WTC11 (cell line): ENCODE results near the gene PEX16. TPM values are rescaled to one million over a fixed set of nuclear protein-coding genes. Genes with fewer than 3 reads are reported as not detected.
A peak's percentile ranks its signal among the peaks of the same experiment; 100 is the strongest.

Source experiments
- ATAC-seq: fragments of 200-7000 bp; cut with Tn5 transposase; 2 replicates; pipeline ENCODE4 v1.10.0; 2021; ENCODE audit warnings: mild to moderate bottlenecking, moderate library complexity
- CTCF ChIA-PET: fragments of 300-600 bp; sonication (Branson Sonifier 250); formaldehyde crosslinking; loops from one replicate; lab custom pipeline; 2021; ENCODE audit warnings: antibody characterized with exemption; lab: Charles Lee
- POLR2A ChIA-PET: fragments of 350-600 bp; sonication (Branson Sonifier 250); formaldehyde crosslinking; loops from one replicate; lab custom pipeline; 2021; ENCODE audit warnings: antibody characterized with exemption; lab: Charles Lee
- DNase-seq: peaks from one replicate; pipeline ENCODE4 v3.0.0; 2021; ENCODE audit warnings: low spot score
- H3K27ac Mint-ChIP-seq: 2 replicates; pipeline ENCODE4 v1.8.0; 2021; ENCODE audit warnings: mixed read lengths
- H3K27me3 Mint-ChIP-seq: 2 replicates; pipeline ENCODE4 v1.8.0; 2021; ENCODE audit warnings: low read depth, mild to moderate bottlenecking, moderate library complexity, mixed read lengths
- H3K36me3 Mint-ChIP-seq: 2 replicates; pipeline ENCODE4 v1.8.0; 2021; ENCODE audit warnings: mixed read lengths
- H3K4me1 Mint-ChIP-seq: 2 replicates; pipeline ENCODE4 v1.8.0; 2022; ENCODE audit warnings: mixed read lengths
- H3K4me3 Mint-ChIP-seq: 2 replicates; pipeline ENCODE4 v1.8.0; 2021; ENCODE audit warnings: mild to moderate bottlenecking, moderate library complexity, mixed read lengths
- H3K9me3 Mint-ChIP-seq: 2 replicates; pipeline ENCODE4 v1.8.0; 2021; ENCODE audit warnings: mixed read lengths
- CREM ChIP-seq: sonication (generic); formaldehyde crosslinking; IDR thresholded peaks from 2 replicates; pipeline ENCODE4 v1.8.1; 2022; ENCODE audit warnings: mild to moderate bottlenecking, missing genetic modification reagents, moderate library complexity
- ELF4 ChIP-seq: sonication (generic); formaldehyde crosslinking; IDR thresholded peaks from 2 replicates; pipeline ENCODE4 v1.8.1; 2022; ENCODE audit warnings: low read depth, mild to moderate bottlenecking, moderate library complexity, missing genetic modification reagents
- NFATC4 ChIP-seq: fragments of 250-450 bp; sonication (Bioruptor Pico); IDR thresholded peaks from 2 replicates; pipeline ENCODE4 v1.9.0; 2021; ENCODE audit warnings: mild to moderate bottlenecking
- SP1 ChIP-seq: sonication (generic); formaldehyde crosslinking; conservative IDR thresholded peaks from 2 replicates; pipeline ENCODE4 v1.8.1; 2022; ENCODE audit warnings: missing genetic modification reagents
- ZNF232 ChIP-seq: sonication (generic); formaldehyde crosslinking; IDR thresholded peaks from 2 replicates; pipeline ENCODE4 v1.8.0; 2022; ENCODE audit warnings: mild to moderate bottlenecking, missing genetic modification reagents
- total RNA-seq: library from RNA; stranded (reverse); gene quantifications from 3 replicates; pipeline ENCODE4 v1.2.3, GENCODE V29; 2021
- TF ChIP-seq, protein P1 (sequence below): fragments of 250-450 bp; sonication (Bioruptor Pico); IDR thresholded peaks from 2 replicates; pipeline ENCODE4 v1.9.0; 2021; ENCODE audit warnings: mild to moderate bottlenecking
- TF ChIP-seq, protein P2 (sequence below): fragments of 250-450 bp; sonication (Bioruptor Pico); IDR thresholded peaks from 2 replicates; pipeline ENCODE4 v1.9.0; 2021; ENCODE audit warnings: moderate library complexity, mild to moderate bottlenecking, inconsistent platforms, borderline replicate concordance
- TF ChIP-seq, protein P3 (sequence below): fragments of 250-450 bp; sonication (Bioruptor Pico); IDR thresholded peaks from 2 replicates; pipeline ENCODE4 v1.9.0; 2021; ENCODE audit warnings: mild to moderate bottlenecking
- TF ChIP-seq, protein P4 (sequence below): sonication (generic); formaldehyde crosslinking; IDR thresholded peaks from 2 replicates; pipeline ENCODE4 v1.8.1; 2023; ENCODE audit warnings: mild to moderate bottlenecking, missing genetic modification reagents
- TF ChIP-seq, protein P5 (sequence below): sonication (generic); formaldehyde crosslinking; IDR thresholded peaks from 2 replicates; pipeline ENCODE4 v1.8.1; 2023; ENCODE audit warnings: mild to moderate bottlenecking, missing genetic modification reagents, borderline replicate concordance
- TF ChIP-seq, protein P6 (sequence below): sonication (generic); formaldehyde crosslinking; IDR thresholded peaks from 2 replicates; pipeline ENCODE4 v1.8.0; 2022; ENCODE audit warnings: missing genetic modification reagents

PEX16 gene
- total RNA-seq, 1 experiment from 2014 or later: 39.3 TPM

DNA sequence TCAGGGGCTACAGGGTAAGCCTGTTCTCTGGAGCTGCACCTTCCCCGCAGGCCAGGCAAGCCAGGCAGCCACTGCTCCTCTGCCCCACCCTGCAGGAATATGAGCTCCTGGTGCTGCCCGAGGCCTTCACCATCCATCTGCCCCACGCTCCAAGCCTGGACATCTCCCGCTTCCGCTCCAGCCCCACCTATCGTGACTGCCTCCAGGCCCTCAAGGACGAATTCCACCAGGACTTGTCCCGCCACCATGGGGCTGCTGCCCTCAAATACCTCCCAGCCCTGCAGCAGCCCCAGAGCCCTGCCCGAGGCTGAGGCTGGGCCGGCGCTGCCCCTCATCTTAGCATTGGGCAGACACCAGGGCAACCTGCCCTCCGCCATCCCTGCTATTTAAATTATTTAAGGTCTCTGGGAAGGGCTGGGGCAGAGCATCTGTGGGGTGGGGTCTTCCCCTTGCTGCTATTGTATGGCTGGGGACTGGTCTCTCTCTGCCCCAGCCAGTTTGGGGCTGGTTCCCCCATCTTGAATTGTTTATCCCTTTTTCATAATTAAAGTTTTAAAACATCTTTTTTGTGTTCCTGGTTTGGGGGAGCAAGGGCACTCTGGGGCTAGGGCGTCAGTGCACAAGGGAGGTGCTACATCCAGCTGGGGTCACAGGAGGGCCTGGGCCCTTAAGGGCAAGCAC lies 11.0 kb upstream of the PEX16 start (continued):
- TF ChIP-seq, protein P1, sequence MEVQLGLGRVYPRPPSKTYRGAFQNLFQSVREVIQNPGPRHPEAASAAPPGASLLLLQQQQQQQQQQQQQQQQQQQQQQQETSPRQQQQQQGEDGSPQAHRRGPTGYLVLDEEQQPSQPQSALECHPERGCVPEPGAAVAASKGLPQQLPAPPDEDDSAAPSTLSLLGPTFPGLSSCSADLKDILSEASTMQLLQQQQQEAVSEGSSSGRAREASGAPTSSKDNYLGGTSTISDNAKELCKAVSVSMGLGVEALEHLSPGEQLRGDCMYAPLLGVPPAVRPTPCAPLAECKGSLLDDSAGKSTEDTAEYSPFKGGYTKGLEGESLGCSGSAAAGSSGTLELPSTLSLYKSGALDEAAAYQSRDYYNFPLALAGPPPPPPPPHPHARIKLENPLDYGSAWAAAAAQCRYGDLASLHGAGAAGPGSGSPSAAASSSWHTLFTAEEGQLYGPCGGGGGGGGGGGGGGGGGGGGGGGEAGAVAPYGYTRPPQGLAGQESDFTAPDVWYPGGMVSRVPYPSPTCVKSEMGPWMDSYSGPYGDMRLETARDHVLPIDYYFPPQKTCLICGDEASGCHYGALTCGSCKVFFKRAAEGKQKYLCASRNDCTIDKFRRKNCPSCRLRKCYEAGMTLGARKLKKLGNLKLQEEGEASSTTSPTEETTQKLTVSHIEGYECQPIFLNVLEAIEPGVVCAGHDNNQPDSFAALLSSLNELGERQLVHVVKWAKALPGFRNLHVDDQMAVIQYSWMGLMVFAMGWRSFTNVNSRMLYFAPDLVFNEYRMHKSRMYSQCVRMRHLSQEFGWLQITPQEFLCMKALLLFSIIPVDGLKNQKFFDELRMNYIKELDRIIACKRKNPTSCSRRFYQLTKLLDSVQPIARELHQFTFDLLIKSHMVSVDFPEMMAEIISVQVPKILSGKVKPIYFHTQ (CRISPR knock-in tag): no peak
- TF ChIP-seq SP1 (CRISPR knock-in tag) (no peak), ZNF232 (CRISPR knock-in tag) (no peak)

DNA sequence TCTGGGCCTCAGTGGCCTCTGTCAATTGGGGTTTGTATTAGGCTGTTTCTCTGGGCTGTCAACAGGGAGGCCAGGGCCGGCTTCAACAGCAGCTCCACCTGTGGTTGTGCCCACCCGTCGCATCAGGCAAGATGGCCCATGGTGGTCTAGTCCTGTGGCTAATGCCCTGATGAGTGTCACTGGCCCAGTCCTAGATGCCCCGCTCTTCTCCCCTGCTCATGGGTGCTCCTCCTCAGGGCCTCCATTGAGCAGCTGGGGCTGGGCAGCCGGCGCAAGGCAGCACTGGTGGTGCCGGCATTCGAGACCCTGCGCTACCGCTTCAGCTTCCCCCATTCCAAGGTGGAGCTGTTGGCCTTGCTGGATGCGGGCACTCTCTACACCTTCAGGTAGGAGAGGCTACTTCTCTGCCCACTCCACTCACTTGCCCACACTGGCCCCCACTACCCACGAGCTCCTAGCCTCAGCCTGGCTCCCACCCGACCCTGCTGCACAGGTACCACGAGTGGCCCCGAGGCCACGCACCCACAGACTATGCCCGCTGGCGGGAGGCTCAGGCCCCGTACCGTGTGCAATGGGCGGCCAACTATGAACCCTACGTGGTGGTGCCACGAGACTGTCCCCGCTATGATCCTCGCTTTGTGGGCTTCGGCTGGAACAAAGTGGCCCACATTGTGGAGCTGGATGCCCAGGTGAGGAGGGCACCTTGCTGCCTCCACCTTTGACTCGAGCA lies 10.2 kb upstream of the PEX16 start:
- ATAC-seq: no peak
- Mint-ChIP-seq H3K9me3 (no peaks in the 10 kb centered on the region), H3K4me1 (peaks cover 8% of the 10 kb centered on the region), H3K36me3 (peaks cover 33% of the 10 kb centered on the region), H3K27ac (peak overlapping the region; percentile 32; the same call in 1 of the 2 replicates), H3K27me3 (no peaks in the 10 kb centered on the region), H3K4me3 (no peak overlapping the region)
- CTCF ChIA-PET: interaction anchor here (0.8 to 1.0 kb wide), 2 partner anchors 37 to 79 kb away, joined by 4 to 6 read pairs; no protein-coding TSS in a partner anchor
- no peak for DNase-seq
- POLR2A ChIA-PET: no interaction called here
- TF ChIP-seq ELF4 (CRISPR knock-in tag) (no peak), NFATC4 (CRISPR knock-in tag) (no peak), CREM (no peak)
- TF ChIP-seq, protein P2, sequence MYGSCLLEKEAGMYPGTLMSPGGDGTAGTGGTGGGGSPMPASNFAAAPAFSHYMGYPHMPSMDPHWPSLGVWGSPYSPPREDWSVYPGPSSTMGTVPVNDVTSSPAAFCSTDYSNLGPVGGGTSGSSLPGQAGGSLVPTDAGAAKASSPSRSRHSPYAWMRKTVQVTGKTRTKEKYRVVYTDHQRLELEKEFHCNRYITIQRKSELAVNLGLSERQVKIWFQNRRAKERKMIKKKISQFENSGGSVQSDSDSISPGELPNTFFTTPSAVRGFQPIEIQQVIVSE (CRISPR knock-in tag): no peak
- TF ChIP-seq, protein P3, sequence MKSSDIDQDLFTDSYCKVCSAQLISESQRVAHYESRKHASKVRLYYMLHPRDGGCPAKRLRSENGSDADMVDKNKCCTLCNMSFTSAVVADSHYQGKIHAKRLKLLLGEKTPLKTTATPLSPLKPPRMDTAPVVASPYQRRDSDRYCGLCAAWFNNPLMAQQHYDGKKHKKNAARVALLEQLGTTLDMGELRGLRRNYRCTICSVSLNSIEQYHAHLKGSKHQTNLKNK (CRISPR knock-in tag): no peak
- TF ChIP-seq, protein P4, sequence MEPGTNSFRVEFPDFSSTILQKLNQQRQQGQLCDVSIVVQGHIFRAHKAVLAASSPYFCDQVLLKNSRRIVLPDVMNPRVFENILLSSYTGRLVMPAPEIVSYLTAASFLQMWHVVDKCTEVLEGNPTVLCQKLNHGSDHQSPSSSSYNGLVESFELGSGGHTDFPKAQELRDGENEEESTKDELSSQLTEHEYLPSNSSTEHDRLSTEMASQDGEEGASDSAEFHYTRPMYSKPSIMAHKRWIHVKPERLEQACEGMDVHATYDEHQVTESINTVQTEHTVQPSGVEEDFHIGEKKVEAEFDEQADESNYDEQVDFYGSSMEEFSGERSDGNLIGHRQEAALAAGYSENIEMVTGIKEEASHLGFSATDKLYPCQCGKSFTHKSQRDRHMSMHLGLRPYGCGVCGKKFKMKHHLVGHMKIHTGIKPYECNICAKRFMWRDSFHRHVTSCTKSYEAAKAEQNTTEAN (CRISPR knock-in tag): no peak
- TF ChIP-seq, protein P5, sequence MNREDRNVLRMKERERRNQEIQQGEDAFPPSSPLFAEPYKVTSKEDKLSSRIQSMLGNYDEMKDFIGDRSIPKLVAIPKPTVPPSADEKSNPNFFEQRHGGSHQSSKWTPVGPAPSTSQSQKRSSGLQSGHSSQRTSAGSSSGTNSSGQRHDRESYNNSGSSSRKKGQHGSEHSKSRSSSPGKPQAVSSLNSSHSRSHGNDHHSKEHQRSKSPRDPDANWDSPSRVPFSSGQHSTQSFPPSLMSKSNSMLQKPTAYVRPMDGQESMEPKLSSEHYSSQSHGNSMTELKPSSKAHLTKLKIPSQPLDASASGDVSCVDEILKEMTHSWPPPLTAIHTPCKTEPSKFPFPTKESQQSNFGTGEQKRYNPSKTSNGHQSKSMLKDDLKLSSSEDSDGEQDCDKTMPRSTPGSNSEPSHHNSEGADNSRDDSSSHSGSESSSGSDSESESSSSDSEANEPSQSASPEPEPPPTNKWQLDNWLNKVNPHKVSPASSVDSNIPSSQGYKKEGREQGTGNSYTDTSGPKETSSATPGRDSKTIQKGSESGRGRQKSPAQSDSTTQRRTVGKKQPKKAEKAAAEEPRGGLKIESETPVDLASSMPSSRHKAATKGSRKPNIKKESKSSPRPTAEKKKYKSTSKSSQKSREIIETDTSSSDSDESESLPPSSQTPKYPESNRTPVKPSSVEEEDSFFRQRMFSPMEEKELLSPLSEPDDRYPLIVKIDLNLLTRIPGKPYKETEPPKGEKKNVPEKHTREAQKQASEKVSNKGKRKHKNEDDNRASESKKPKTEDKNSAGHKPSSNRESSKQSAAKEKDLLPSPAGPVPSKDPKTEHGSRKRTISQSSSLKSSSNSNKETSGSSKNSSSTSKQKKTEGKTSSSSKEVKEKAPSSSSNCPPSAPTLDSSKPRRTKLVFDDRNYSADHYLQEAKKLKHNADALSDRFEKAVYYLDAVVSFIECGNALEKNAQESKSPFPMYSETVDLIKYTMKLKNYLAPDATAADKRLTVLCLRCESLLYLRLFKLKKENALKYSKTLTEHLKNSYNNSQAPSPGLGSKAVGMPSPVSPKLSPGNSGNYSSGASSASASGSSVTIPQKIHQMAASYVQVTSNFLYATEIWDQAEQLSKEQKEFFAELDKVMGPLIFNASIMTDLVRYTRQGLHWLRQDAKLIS (CRISPR knock-in tag): no peak
- TF ChIP-seq, protein P6, sequence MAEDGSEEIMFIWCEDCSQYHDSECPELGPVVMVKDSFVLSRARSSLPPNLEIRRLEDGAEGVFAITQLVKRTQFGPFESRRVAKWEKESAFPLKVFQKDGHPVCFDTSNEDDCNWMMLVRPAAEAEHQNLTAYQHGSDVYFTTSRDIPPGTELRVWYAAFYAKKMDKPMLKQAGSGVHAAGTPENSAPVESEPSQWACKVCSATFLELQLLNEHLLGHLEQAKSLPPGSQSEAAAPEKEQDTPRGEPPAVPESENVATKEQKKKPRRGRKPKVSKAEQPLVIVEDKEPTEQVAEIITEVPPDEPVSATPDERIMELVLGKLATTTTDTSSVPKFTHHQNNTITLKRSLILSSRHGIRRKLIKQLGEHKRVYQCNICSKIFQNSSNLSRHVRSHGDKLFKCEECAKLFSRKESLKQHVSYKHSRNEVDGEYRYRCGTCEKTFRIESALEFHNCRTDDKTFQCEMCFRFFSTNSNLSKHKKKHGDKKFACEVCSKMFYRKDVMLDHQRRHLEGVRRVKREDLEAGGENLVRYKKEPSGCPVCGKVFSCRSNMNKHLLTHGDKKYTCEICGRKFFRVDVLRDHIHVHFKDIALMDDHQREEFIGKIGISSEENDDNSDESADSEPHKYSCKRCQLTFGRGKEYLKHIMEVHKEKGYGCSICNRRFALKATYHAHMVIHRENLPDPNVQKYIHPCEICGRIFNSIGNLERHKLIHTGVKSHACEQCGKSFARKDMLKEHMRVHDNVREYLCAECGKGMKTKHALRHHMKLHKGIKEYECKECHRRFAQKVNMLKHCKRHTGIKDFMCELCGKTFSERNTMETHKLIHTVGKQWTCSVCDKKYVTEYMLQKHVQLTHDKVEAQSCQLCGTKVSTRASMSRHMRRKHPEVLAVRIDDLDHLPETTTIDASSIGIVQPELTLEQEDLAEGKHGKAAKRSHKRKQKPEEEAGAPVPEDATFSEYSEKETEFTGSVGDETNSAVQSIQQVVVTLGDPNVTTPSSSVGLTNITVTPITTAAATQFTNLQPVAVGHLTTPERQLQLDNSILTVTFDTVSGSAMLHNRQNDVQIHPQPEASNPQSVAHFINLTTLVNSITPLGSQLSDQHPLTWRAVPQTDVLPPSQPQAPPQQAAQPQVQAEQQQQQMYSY (CRISPR knock-in tag): no peak
